Activated T-cell treated with anti-CD3 and anti-CD28 coated beads, Interleukin-2, amount 50 U/mL, for 4 hours (primary cell): ENCODE measurements around the gene KRT78. TPM values are rescaled to one million over a fixed set of nuclear protein-coding genes. Genes with fewer than 3 reads are reported as not detected.
"Not testable (repeated sequence)": the region's sequence is repeated elsewhere in the genome, so short reads cannot be mapped to it uniquely, and the experiment has no call there.

Source experiments
- ATAC-seq, 2 donors: fragments of 200-7000 bp; cut with Tn5 transposase; one replicate each; pipeline ENCODE4 v1.10.0; 2021
- DNase-seq: peaks from one replicate; pipeline ENCODE4 v3.0.0-alpha.2; 2020
- H3K27me3 Mint-ChIP-seq: one replicate; pipeline ENCODE4 v1.8.0; 2021; ENCODE audit warnings: low read depth, mixed read lengths
- H3K36me3 Mint-ChIP-seq: one replicate; pipeline ENCODE4 v1.8.0; 2022; ENCODE audit warnings: mixed read lengths; ENCODE audit not compliant: insufficient read depth
- H3K4me1 Mint-ChIP-seq: one replicate; pipeline ENCODE4 v1.8.0; 2021; ENCODE audit warnings: low read depth, mixed read lengths
- H3K4me3 Mint-ChIP-seq: one replicate; pipeline ENCODE4 v1.8.0; 2021; ENCODE audit warnings: mild to moderate bottlenecking, moderate library complexity, mixed read lengths
- H3K9me3 Mint-ChIP-seq: one replicate; pipeline ENCODE4 v1.8.0; 2021; ENCODE audit warnings: mixed read lengths
- total RNA-seq, 3 donors: library from RNA; stranded (reverse); gene quantifications; one replicate each; pipeline ENCODE4 v1.2.1, GENCODE V29; 2021

KRT78 gene
- total RNA-seq, 3 donors from 2014 or later: not detected

- Mint-ChIP-seq H3K4me1 (peaks cover 5% of the 10 kb centered on the region), H3K4me3 (no peak overlapping the region), H3K27me3 (no peaks in the 10 kb centered on the region), H3K36me3 (no peaks in the 10 kb centered on the region), H3K9me3 (no peaks in the 10 kb centered on the region)
- no peak for DNase-seq
- no peak for ATAC-seq
These were observed 11.5 kb upstream of the KRT78 start for GRCh38 chr12:52860102-52860823.

- ATAC-seq: no peak
These were observed 8.7 kb upstream of the KRT78 start for GRCh38 chr12:52857500-52857899.

DNA sequence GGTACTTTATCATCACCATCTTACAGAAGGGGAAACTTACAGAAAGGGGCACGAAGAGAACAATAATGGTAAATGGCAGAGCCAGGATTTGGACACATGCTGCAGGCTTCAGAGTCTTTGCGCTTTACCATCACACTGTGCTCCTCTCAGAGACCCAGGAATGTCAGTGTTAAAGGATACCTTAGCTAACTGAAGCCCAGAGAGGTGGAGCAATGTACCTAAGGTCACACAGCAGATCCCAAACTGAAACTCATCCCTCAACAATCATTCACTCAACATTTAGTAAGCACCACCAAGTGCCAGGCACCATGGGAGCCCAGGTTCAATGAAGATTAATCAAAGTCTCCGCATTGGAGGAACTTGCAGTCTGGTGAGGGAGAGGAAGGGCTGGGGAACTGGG is 8.0 kb upstream of the KRT78 start:
- H3K9me3 Mint-ChIP-seq: no peaks in the 10 kb centered on the region
- no peaks in the 10 kb centered on the region for H3K36me3 Mint-ChIP-seq
- no peak overlapping the region for H3K4me3 Mint-ChIP-seq
- ATAC-seq (no peak), DNase-seq (no peak)
- H3K27me3 Mint-ChIP-seq: no peaks in the 10 kb centered on the region
- H3K4me1 Mint-ChIP-seq: peaks cover 2% of the 10 kb centered on the region

More at GRCh38 chr12:52857500-52857899, 8.7 kb upstream of the KRT78 start:
- Mint-ChIP-seq H3K4me3 (no peak overlapping the region), H3K4me1 (peaks cover 2% of the 10 kb centered on the region), H3K9me3 (no peaks in the 10 kb centered on the region), H3K36me3 (no peaks in the 10 kb centered on the region), H3K27me3 (no peaks in the 10 kb centered on the region)
- no peak for DNase-seq

GRCh38 chr12:52856077-52856476 is 7.3 kb upstream of the KRT78 start:
- not testable (repeated sequence) for H3K4me3 Mint-ChIP-seq, H3K27me3 Mint-ChIP-seq, ATAC-seq, H3K36me3 Mint-ChIP-seq, DNase-seq, H3K4me1 Mint-ChIP-seq, H3K9me3 Mint-ChIP-seq

GRCh38 chr12:52851787-52852186 is 3.0 kb upstream of the KRT78 start:
- Mint-ChIP-seq H3K4me3 (no peak overlapping the region), H3K9me3 (no peaks in the 10 kb centered on the region), H3K36me3 (no peaks in the 10 kb centered on the region), H3K27me3 (no peaks in the 10 kb centered on the region), H3K4me1 (no peaks in the 10 kb centered on the region)
- DNase-seq (no peak), ATAC-seq (no peak)

DNA sequence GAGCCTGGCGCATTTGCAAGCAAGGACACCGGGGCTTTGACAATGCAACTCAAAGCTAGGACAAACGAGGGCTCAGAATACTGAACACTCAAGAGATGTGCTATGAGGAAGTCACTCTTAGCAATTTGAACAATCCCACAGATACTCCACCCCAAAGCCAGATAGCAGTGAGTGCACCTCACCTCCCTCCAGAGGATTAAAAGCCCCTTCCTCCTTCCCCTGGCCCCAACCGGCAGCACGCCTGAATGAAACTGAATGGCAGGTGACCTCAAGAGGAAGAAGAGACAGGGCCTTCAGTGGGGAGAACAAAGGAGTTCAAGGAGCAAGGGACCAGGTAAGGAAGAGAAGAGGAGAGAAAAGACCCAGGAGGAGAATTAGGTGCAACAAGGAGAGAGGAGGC is 1.9 kb upstream of the KRT78 start:
- no peak for ATAC-seq
- no peaks in the 10 kb centered on the region for H3K4me1 Mint-ChIP-seq

DNA sequence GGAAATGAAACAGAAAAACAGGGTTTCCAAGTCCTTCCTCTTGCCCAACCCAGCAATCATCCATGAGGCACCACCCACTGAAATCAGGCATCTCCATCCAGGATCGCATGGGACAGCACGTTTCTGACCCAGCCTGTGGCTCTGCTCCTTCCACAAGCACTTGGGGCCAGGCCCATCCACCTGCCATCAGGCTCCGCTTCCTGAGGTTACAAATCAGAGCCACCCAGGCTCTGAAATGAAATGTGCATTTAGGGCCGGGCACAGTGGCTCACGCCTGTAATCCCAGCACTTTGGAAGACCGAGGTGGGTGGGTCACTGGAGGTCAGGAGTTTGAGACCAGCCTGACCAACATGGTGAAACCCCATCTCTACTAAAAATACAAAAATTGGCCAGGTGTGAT is 717 bp upstream of the KRT78 start:
- Mint-ChIP-seq H3K4me1 (no peaks in the 10 kb centered on the region), H3K9me3 (no peaks in the 10 kb centered on the region), H3K4me3 (no peak overlapping the region), H3K36me3 (no peaks in the 10 kb centered on the region), H3K27me3 (peaks cover 3% of the 10 kb centered on the region)
- no peak for ATAC-seq
- DNase-seq: no peak

More for the DNA sequence above, 1.9 kb upstream of the KRT78 start:
- H3K36me3 Mint-ChIP-seq: no peaks in the 10 kb centered on the region
- DNase-seq: no peak
- H3K27me3 Mint-ChIP-seq: no peaks in the 10 kb centered on the region
- no peaks in the 10 kb centered on the region for H3K9me3 Mint-ChIP-seq
- no peak overlapping the region for H3K4me3 Mint-ChIP-seq

DNA sequence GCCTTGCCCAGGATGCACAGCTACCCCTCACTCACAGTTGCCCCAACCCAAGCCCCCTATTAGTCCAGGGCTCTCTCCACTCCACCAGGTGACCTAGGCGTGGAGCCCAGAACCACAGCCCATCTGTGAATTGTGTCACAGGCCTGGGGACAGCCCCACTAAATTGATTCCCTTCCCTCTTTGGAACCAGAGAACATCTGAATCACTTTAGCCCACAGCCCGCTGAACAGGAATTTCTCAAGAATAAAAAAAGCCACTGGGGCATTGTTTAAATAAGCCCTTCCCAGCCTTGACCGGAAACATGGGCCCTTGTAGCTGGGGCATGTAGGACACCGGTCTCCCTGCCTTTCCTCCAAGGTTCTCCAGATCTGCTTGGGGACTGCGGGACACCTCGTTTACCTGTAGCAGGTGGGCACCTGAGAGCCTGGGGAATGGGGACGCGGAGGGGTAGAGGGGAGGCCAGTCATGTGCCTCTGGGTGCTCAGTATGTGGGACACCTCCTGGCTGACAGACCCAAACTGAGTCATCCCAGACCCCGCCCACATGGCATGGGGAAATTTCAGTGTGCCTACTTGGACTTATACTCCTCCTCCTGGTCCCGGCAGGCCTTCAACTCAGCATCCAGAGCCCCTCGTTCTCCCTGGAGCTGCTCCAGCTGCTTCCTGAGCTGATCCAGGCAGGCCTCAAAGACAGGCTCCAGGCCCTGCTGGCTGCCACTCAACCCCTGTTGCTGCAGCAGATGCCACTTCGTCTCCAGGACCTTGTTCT is 1.3 kb downstream of the KRT78 start:
- Mint-ChIP-seq H3K36me3 (no peaks in the 10 kb centered on the region), H3K4me3 (no peak overlapping the region), H3K27me3 (peaks cover 3% of the 10 kb centered on the region), H3K9me3 (no peaks in the 10 kb centered on the region), H3K4me1 (no peaks in the 10 kb centered on the region)
- ATAC-seq (no peak), DNase-seq (no peak)

DNA sequence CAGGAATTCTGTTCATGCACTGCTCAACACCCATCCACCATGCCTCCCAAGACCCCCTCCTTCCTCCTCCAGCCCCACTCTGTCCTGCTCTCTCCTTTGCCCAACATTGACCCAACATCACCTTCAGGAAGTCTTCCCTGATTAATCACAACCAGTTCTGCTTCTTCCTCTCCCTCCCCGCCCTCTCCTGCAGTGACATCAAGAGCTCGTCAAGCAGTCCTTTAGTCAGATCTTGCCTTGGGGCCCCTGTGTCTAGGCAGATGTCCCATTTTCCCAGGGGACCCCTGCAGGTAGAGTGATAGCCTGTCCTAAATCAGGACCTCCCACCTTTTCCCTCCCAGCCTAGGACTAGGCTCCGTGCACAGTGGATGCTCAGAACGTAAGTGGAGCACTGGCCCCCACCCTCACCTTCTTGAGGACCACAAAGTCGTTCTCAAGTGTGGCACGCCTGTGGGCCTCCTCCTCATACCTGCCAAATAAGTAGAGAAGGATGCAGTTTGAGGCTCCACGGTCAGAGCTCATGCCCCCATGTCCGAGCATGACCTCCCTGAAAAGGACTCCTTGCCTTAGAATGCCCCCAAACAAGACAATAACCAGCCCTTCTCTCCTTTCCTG is 2.3 kb downstream of the KRT78 start:
- no peak overlapping the region for H3K4me3 Mint-ChIP-seq
- H3K27me3 Mint-ChIP-seq: peaks cover 3% of the 10 kb centered on the region
- ATAC-seq (no peak), DNase-seq (no peak)
- no peaks in the 10 kb centered on the region for H3K4me1 Mint-ChIP-seq
- no peaks in the 10 kb centered on the region for H3K9me3 Mint-ChIP-seq
- no peaks in the 10 kb centered on the region for H3K36me3 Mint-ChIP-seq

GRCh38 chr12:52845946-52846345 is 2.8 kb downstream of the KRT78 start:
- Mint-ChIP-seq H3K36me3 (no peaks in the 10 kb centered on the region), H3K9me3 (no peaks in the 10 kb centered on the region), H3K27me3 (peaks cover 3% of the 10 kb centered on the region), H3K4me1 (no peaks in the 10 kb centered on the region), H3K4me3 (no peak overlapping the region)
- ATAC-seq: no peak
- DNase-seq: no peak

DNA sequence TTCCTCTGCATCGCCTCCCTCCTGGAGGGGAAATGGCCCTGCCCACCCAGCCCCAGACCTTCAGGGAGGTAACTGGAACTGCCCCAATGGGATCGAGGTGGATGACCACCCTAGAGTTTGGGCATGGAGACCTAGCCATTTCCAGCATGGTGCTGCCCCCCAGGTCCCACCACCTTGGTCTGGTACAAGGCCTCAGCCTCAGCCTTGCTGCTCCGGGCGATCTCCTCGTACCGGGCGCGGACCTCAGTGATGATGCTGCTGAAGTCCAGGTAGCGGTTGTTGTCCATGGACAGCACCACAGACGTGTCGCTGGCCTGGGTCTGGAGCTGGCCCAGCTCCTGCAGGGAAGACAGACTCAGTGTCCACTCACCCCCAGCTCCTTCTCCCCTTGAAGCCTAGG is 4.4 kb downstream of the KRT78 start:
- H3K9me3 Mint-ChIP-seq: no peaks in the 10 kb centered on the region
- ATAC-seq (no peak), DNase-seq (no peak)
- H3K27me3 Mint-ChIP-seq: peaks cover 7% of the 10 kb centered on the region
- H3K4me1 Mint-ChIP-seq: no peaks in the 10 kb centered on the region
- H3K36me3 Mint-ChIP-seq: no peaks in the 10 kb centered on the region
- H3K4me3 Mint-ChIP-seq: no peak overlapping the region

GRCh38 chr12:52839436-52840105 is 9.2 kb downstream of the KRT78 start:
- Mint-ChIP-seq H3K36me3 (no peaks in the 10 kb centered on the region), H3K9me3 (no peaks in the 10 kb centered on the region), H3K4me1 (peaks cover 22% of the 10 kb centered on the region), H3K27me3 (peaks cover 10% of the 10 kb centered on the region), H3K4me3 (no peak overlapping the region)
- no peak for ATAC-seq
- no peak for DNase-seq

GRCh38 chr12:52838609-52839435 is 10.0 kb downstream of the KRT78 start:
- Mint-ChIP-seq H3K4me3 (no peak overlapping the region), H3K36me3 (no peaks in the 10 kb centered on the region), H3K27me3 (peaks cover 10% of the 10 kb centered on the region), H3K4me1 (peaks cover 22% of the 10 kb centered on the region), H3K9me3 (no peaks in the 10 kb centered on the region)
- DNase-seq: no peak
- ATAC-seq: no peak
